MG63 (cell line): ENCODE results near the gene MAPK13. TPM values are rescaled to one million over a fixed set of nuclear protein-coding genes. Genes with fewer than 3 reads are reported as not detected.

Source experiments
- DNase-seq: peaks from one replicate; pipeline ENCODE4 v3.0.0-alpha.2; 2020
- H3K27me3 ChIP-seq: fragments of 250-450 bp; sonication (Bioruptor Pico); 2 replicates; pipeline ENCODE4 v1.5.1; 2020; ENCODE audit warnings: mild to moderate bottlenecking, moderate library complexity
- H3K36me3 ChIP-seq: fragments of 250-450 bp; sonication (Bioruptor Pico); 2 replicates; pipeline ENCODE4 v1.5.1; 2020; ENCODE audit warnings: mild to moderate bottlenecking, moderate library complexity
- H3K4me3 ChIP-seq: fragments of 250-450 bp; sonication (Bioruptor Pico); 2 replicates; pipeline ENCODE4 v1.5.1; 2020; ENCODE audit warnings: mild to moderate bottlenecking, moderate library complexity
- H3K9me3 ChIP-seq: fragments of 250-450 bp; sonication (Bioruptor Pico); 2 replicates; pipeline ENCODE4 v1.5.1; 2020; ENCODE audit warnings: mild to moderate bottlenecking, moderate library complexity
- total RNA-seq: library from RNA; depleted of rRNA; stranded (reverse); fragments of >200 nt; shearing (Covaris generic); gene quantifications from 2 replicates; pipeline ENCODE4 v1.2.3, GENCODE V29; 2014; ENCODE audit warnings: low replicate concordance

The MAPK13 gene
- total RNA-seq, 1 experiment from 2014 or later: 0.99 TPM

DNA sequence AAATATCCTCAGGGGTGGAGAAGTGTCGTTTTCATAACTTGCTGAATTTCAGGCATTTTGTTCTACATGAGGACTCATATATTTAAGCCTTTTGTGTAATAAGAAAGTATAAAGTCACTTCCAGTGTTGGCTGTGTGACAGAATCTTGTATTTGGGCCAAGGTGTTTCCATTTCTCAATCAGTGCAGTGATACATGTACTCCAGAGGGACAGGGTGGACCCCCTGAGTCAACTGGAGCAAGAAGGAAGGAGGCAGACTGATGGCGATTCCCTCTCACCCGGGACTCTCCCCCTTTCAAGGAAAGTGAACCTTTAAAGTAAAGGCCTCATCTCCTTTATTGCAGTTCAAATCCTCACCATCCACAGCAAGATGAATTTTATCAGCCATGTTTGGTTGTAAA lies 20.3 kb upstream of the MAPK13 start:
- no peak for DNase-seq
- Histone ChIP-seq H3K36me3 (peaks cover 27% of the 10 kb centered on the region), H3K9me3 (no peaks in the 10 kb centered on the region), H3K27me3 (no peaks in the 10 kb centered on the region), H3K4me3 (no peak overlapping the region)

DNA sequence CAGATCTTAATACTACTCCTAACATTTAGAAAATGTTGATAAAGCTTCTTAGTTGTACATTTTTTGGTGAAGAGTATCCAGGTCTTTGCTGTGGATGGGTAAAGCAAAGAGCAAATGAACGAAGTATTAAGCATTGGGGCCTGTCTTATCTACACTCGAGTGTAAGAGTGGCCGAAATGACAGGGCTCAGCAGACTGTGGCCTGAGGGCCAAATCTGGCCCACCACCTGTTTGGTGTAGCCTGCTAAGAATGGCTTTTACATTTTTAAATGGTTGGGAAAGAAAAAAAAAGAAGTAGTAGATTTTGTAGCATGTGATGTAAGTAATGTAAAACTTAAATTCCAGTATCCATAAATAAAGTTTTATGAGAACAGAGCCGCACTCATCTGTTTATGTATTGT lies 19.4 kb upstream of the MAPK13 start:
- Histone ChIP-seq H3K36me3 (peaks cover 27% of the 10 kb centered on the region), H3K4me3 (no peak overlapping the region), H3K27me3 (no peaks in the 10 kb centered on the region), H3K9me3 (no peaks in the 10 kb centered on the region)
- no peak for DNase-seq

- no peak for DNase-seq
- H3K27me3 ChIP-seq: no peaks in the 10 kb centered on the region
- H3K9me3 ChIP-seq: no peaks in the 10 kb centered on the region
- peaks cover 27% of the 10 kb centered on the region for H3K36me3 ChIP-seq
- no peak overlapping the region for H3K4me3 ChIP-seq
These were observed 18.8 kb upstream of the MAPK13 start for GRCh38 chr6:36111526-36111925.

DNA sequence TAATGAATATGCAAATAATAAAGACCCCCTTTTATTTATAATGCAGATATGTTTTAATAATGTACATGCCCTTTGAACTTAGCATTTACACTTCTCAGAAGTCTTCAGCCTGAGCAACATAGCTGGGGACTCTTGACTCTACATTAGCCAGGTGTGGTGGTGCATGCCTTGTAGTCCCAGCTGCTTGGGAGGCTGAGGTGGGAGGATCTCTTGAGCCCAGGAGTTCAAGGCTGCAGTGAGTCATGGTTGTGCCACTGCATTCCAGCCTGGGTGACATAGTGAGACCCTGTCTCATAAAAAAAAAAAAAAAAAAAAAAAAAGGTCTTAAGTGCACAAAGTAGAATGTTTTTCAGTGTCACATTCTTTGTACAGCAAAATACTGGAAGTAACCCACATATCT lies 17.3 kb upstream of the MAPK13 start:
- DNase-seq: no peak
- peaks cover 20% of the 10 kb centered on the region for H3K36me3 ChIP-seq
- no peaks in the 10 kb centered on the region for H3K27me3 ChIP-seq
- H3K4me3 ChIP-seq: no peak overlapping the region
- no peaks in the 10 kb centered on the region for H3K9me3 ChIP-seq

- Histone ChIP-seq H3K9me3 (no peaks in the 10 kb centered on the region), H3K4me3 (no peak overlapping the region), H3K36me3 (peaks cover 16% of the 10 kb centered on the region), H3K27me3 (no peaks in the 10 kb centered on the region)
- no peak for DNase-seq
These were observed 16.6 kb upstream of the MAPK13 start for GRCh38 chr6:36113703-36114102.

DNA sequence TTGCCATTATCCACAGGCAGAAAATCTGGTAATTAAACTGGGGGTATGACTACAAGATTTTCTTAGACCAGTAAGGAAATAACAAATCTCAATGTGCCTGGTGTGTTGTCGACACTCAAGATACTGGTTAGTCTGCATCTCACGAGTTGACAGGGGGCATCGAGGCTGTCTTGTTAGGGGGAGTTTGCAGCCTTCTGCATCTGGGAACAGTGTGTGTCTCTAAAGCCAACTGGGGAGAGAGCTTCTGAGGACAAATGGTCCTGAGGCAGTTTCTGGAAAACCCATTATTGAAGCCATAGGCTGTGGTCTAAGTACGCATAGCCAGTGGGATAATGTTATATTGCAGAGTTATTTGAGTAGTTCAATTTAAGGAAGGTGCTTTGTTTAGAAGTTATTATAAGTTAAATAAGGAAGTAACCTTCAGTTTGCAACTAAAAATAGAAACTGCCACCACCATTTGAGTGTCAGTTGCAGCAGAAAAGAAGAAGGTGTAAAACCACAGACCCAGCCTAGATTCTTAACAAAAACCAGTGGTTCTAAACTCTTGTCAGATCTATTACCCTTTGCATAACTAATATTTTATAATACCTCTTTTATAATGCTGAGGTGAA lies 15.4 kb upstream of the MAPK13 start:
- H3K27me3 ChIP-seq: no peaks in the 10 kb centered on the region
- no peak overlapping the region for H3K4me3 ChIP-seq
- no peaks in the 10 kb centered on the region for H3K9me3 ChIP-seq
- DNase-seq: no peak
- H3K36me3 ChIP-seq: peaks cover 6% of the 10 kb centered on the region; the same call in 1 of the 2 replicates

DNA sequence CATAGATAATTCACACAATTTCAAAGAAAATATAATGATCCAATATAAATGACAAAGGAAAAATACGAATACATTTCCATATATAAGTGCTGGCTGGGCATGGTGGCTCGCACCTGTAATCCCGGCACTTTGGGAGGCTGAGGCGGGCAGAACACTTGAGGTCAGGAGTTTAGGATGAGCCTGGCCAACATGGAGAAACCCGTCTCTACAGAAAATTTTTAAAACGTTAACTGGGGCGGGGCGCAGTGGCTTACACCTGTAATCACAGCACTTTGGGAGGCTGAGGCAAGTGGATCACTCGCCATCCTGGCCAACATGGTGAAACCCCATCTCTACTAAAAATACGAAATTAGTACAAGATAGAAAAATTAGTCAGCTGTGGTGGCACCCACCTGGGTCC lies 14.9 kb upstream of the MAPK13 start:
- Histone ChIP-seq H3K4me3 (no peak overlapping the region), H3K27me3 (no peaks in the 10 kb centered on the region), H3K9me3 (no peaks in the 10 kb centered on the region), H3K36me3 (peaks cover 6% of the 10 kb centered on the region; the same call in 1 of the 2 replicates)
- no peak for DNase-seq

DNA sequence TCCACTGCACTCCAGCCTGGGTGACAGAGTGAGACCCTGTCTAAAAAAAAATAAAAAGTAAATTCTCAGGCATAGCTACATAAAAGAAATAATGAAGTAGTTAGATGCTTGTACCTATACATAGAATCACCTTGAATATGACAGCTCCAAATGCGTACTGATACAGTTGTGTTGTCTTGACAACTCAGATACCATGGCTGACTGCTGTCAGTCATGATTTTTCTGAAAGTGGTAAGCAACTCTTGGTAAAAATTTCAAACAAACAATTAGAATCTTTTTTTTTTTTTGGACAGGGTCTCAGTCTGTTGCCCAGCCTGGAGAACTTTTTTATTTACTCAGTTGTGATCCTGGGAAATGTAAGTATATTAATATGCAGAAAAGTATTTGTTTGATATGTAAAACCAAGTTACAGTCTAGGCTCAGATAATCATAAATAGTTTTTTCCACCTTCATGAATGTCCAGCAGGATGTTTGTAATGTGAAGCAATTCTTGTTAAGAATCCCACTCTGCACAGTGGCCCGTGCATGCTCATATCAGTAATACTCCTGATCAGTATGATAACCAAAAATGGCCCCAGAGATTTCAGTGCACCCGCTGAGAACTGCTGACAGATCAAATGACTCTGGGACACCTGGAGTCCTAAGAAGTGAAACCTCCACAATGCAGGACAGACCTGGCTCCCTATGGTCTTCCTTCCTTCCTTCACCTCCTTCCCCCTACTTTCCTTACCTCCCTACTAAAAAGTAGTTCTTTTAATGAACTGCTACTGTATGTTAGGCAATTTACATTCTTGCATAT lies 14.0 kb upstream of the MAPK13 start:
- no peak for DNase-seq
- Histone ChIP-seq H3K36me3 (peaks cover under 1% of the 10 kb centered on the region; the same call in 1 of the 2 replicates), H3K9me3 (no peaks in the 10 kb centered on the region), H3K4me3 (no peak overlapping the region), H3K27me3 (no peaks in the 10 kb centered on the region)

- Histone ChIP-seq H3K9me3 (no peaks in the 10 kb centered on the region), H3K36me3 (no peaks in the 10 kb centered on the region), H3K27me3 (no peaks in the 10 kb centered on the region), H3K4me3 (no peak overlapping the region)
- DNase-seq: no peak
These were observed 13.4 kb upstream of the MAPK13 start for GRCh38 chr6:36116943-36117342.

GRCh38 chr6:36117658-36118549 lies 12.4 kb upstream of the MAPK13 start:
- H3K27me3 ChIP-seq: no peaks in the 10 kb centered on the region
- DNase-seq: no peak

GRCh38 chr6:36118550-36119107 lies 11.7 kb upstream of the MAPK13 start:
- H3K9me3 ChIP-seq: no peaks in the 10 kb centered on the region
- H3K4me3 ChIP-seq: no peak overlapping the region
- no peak for DNase-seq
- H3K27me3 ChIP-seq: no peaks in the 10 kb centered on the region
- no peaks in the 10 kb centered on the region for H3K36me3 ChIP-seq

More at GRCh38 chr6:36117658-36118549, 12.4 kb upstream of the MAPK13 start:
- Histone ChIP-seq H3K4me3 (no peak overlapping the region), H3K9me3 (no peaks in the 10 kb centered on the region), H3K36me3 (no peaks in the 10 kb centered on the region)

- no peaks in the 10 kb centered on the region for H3K9me3 ChIP-seq
- no peaks in the 10 kb centered on the region for H3K27me3 ChIP-seq
- DNase-seq: no peak
- H3K4me3 ChIP-seq: no peak overlapping the region
- H3K36me3 ChIP-seq: no peaks in the 10 kb centered on the region
These were observed 11.1 kb upstream of the MAPK13 start for GRCh38 chr6:36119209-36119608.

DNA sequence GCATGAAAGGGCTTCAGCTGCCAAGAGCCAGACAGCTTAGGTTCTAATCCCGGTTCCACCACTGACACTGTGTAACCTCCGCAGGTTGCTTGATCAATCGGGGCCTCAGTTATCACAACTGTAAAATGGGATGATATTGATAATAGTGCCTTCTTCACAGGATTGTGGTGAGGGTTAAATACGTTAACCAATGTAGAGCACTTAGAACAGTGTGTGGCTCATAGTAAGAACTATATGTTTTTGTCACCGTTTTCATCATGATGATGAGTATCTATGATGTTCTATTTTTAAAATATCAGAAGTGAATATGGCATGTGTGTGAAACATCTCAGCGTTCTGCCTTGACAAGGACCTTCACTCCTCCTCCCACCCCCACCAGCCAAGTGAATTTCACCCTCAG lies 10.3 kb upstream of the MAPK13 start:
- H3K4me3 ChIP-seq: no peak overlapping the region

GRCh38 chr6:36120539-36120938 lies 9.8 kb upstream of the MAPK13 start:
- DNase-seq: no peak
- H3K27me3 ChIP-seq: no peaks in the 10 kb centered on the region
- H3K36me3 ChIP-seq: no peaks in the 10 kb centered on the region
- H3K4me3 ChIP-seq: no peak overlapping the region
- no peaks in the 10 kb centered on the region for H3K9me3 ChIP-seq

More for the DNA sequence above, 10.3 kb upstream of the MAPK13 start:
- no peak for DNase-seq
- no peaks in the 10 kb centered on the region for H3K36me3 ChIP-seq
- H3K27me3 ChIP-seq: no peaks in the 10 kb centered on the region
- no peaks in the 10 kb centered on the region for H3K9me3 ChIP-seq

- Histone ChIP-seq H3K36me3 (no peaks in the 10 kb centered on the region), H3K27me3 (no peaks in the 10 kb centered on the region), H3K9me3 (no peaks in the 10 kb centered on the region), H3K4me3 (no peak overlapping the region)
- DNase-seq: peak; percentile 70
These were observed 9.1 kb upstream of the MAPK13 start for GRCh38 chr6:36120979-36121786.

GRCh38 chr6:36121787-36122494 lies 8.4 kb upstream of the MAPK13 start:
- no peaks in the 10 kb centered on the region for H3K36me3 ChIP-seq
- H3K27me3 ChIP-seq: no peaks in the 10 kb centered on the region
- no peak overlapping the region for H3K4me3 ChIP-seq
- DNase-seq: no peak
- no peaks in the 10 kb centered on the region for H3K9me3 ChIP-seq
